ENCODE results near the gene SPATA19. TPM values are rescaled to one million over a fixed set of nuclear protein-coding genes. Genes with fewer than 3 reads are reported as not detected.

The SPATA19 gene
- polyA plus RNA-seq, 2 of the 4 experiments (the other 2 are of a cell fraction) = not detected

DNA sequence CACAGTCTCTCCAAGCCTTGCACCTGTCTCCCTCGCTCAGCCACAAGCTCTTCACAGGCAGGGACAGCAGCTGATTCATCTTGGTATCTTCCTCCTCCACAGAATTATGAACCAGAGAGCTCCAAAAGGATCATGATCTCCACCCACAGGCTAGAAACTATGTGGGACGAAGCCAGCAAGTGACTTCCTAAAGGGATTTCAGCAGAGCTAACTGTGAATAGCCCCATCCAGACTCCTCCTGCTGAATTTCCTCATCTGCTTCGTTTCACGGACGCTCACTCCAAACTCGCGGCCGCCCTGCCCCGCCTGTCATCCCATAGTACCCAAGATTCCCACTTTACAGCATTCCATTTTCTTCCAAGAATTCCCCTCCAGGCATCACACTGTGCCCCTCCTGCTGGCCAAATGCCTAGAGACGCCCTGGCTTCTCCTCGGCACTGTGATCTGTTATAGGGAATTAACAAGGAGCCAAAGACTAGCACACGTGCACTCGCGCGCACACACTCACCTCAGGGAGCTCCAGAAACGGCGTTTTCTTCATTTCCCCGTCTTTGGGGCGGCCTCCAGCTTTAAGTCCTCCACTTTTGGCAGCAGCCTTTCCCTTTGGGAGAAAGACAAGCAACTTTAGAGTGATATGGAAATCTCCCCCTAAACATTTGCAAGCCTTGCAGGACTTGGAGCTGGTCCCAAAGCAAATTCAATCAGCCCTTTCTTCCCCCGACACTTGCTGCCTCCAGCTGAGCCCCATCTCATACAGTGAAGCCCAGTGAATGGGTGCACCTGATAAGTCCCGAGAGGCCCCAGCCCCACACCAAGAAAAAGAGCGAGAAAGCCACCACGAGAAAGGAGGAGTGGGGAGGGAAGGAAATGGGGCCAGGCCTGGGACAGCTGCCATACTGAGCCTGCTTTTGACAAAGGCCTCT, 35.5 kb downstream of the SPATA19 start:
- Histone ChIP-seq H3K9me3 (no peaks in the 10 kb centered on the region), H3K4me3 (no peak overlapping the region), H3K4me2 (no peak overlapping the region), H3K4me1 (no peaks in the 10 kb centered on the region), H3K27ac (no peak overlapping the region)
- ChIA-PET CTCF (no interaction called here), POLR2A (no interaction called here)
- FAIRE-seq (no peak), ATAC-seq (no peak), DNase-seq (ENCODE audit: low read depth in 1 of 2, low spot score in 1 of 2) (no peak)
- WGBS (ENCODE audit: missing lambda C conversion rate) = 32% methylated on average over 22 of the region's 23 CpGs
- TF ChIP-seq EHMT2 (IDR thresholded peaks at IDR 0.05; ENCODE audit: low read depth) (no peak), ZSCAN20 (CRISPR knock-in tag; IDR thresholded peaks at IDR 0.05) (no peak), HOXA7 (CRISPR knock-in tag; IDR thresholded peaks at IDR 0.05) (no peak), ZNF302 (CRISPR knock-in tag; IDR thresholded peaks at IDR 0.05) (no peak), HOXB5 (CRISPR knock-in tag; IDR thresholded peaks at IDR 0.05) (no peak), KDM5A (IDR thresholded peaks at IDR 0.05) (no peak), RARB (CRISPR knock-in tag; IDR thresholded peaks at IDR 0.05) (no peak), TP53 (CRISPR knock-in tag; IDR thresholded peaks at IDR 0.05) (no peak), HDAC2 (IDR thresholded peaks at IDR 0.05) (no peak), EHF (CRISPR knock-in tag; IDR thresholded peaks at IDR 0.05) (no peak), FOSL2 (IDR thresholded peaks at IDR 0.05) (no peak), FOSL2 (CRISPR knock-in tag; IDR thresholded peaks at IDR 0.05) (no peak), POLR2AphosphoS2 (conservative IDR thresholded peaks at IDR 0.05; ENCODE audit: low read length) (no peak)

DNA sequence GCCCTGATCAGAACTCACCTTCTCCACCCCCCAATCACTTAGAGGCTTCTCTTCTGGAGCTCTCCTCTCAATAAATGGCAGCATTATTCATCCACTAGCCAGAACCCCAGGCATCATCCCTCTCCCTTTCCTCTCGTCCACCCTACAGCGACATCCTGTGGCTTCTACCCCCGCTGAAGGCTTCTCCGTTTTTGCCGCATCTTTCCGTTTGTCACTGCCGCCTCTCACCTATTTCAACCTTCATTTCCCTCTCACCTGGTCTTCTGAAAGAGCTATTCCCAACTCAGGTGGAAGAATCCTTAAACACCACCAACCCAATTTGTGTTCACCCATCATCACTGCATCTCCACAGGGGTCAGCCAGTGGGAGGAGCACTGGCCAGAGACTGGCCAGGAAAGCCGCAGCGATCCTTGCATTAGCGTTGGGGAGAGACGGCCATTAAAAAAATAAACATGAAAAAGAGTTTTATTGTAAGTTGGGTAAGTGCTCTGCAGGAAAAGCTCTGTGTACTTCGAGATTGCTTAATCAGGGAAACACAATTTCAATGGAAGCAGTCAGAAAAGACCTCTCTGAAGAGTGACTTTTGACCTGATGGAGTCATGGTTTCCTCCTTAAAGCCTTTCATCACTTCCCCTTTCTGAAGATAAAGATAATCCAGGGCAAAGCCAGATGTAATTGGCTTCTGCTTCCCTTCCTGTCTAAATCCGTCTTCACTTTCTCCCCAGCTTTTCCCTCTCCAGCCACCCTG, 36.7 kb downstream of the SPATA19 start:
- H3K4me2 ChIP-seq = no peak overlapping the region
- no peaks in the 10 kb centered on the region for H3K9me3 ChIP-seq
- no peak for FAIRE-seq
- H3K4me3 ChIP-seq = no peak overlapping the region
- H3K27ac ChIP-seq = no peak overlapping the region
- TF ChIP-seq, protein P1, sequence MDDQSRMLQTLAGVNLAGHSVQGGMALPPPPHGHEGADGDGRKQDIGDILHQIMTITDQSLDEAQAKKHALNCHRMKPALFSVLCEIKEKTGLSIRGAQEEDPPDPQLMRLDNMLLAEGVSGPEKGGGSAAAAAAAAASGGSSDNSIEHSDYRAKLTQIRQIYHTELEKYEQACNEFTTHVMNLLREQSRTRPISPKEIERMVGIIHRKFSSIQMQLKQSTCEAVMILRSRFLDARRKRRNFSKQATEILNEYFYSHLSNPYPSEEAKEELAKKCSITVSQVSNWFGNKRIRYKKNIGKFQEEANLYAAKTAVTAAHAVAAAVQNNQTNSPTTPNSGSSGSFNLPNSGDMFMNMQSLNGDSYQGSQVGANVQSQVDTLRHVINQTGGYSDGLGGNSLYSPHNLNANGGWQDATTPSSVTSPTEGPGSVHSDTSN (IDR thresholded peaks at IDR 0.05) = no peak
- TF ChIP-seq FOSB (CRISPR knock-in tag; IDR thresholded peaks at IDR 0.05) = no peak
- no peak for TF ChIP-seq RNF2 (IDR thresholded peaks at IDR 0.05; ENCODE audit: borderline replicate concordance, low read depth)
- no peak for TF ChIP-seq SMC3 (IDR thresholded peaks at IDR 0.05)
- no peak for TF ChIP-seq RARB (CRISPR knock-in tag; IDR thresholded peaks at IDR 0.05)
- TF ChIP-seq CHD4 (IDR thresholded peaks at IDR 0.05; ENCODE audit: borderline replicate concordance) = no peak
- no peak for TF ChIP-seq MAZ (IDR thresholded peaks at IDR 0.05; ENCODE audit: borderline replicate concordance, low read depth, low read length)
- TF ChIP-seq TP53 (CRISPR knock-in tag; IDR thresholded peaks at IDR 0.05) = no peak
- TF ChIP-seq NPAS2 (CRISPR knock-in tag; IDR thresholded peaks at IDR 0.05; ENCODE audit: borderline replicate concordance) = no peak
- TF ChIP-seq MAFK (IDR thresholded peaks at IDR 0.05; ENCODE audit: partially characterized antibody) = no peak
- TF ChIP-seq SREBF2 (IDR thresholded peaks at IDR 0.05) = no peak
- TF ChIP-seq, protein P2, sequence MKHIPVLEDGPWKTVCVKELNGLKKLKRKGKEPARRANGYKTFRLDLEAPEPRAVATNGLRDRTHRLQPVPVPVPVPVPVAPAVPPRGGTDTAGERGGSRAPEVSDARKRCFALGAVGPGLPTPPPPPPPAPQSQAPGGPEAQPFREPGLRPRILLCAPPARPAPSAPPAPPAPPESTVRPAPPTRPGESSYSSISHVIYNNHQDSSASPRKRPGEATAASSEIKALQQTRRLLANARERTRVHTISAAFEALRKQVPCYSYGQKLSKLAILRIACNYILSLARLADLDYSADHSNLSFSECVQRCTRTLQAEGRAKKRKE (CRISPR knock-in tag; IDR thresholded peaks at IDR 0.05; ENCODE audit: low read depth) = no peak
- TF ChIP-seq, protein P3, sequence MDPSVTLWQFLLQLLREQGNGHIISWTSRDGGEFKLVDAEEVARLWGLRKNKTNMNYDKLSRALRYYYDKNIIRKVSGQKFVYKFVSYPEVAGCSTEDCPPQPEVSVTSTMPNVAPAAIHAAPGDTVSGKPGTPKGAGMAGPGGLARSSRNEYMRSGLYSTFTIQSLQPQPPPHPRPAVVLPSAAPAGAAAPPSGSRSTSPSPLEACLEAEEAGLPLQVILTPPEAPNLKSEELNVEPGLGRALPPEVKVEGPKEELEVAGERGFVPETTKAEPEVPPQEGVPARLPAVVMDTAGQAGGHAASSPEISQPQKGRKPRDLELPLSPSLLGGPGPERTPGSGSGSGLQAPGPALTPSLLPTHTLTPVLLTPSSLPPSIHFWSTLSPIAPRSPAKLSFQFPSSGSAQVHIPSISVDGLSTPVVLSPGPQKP (IDR thresholded peaks at IDR 0.05; ENCODE audit: low read depth, low read length) = no peak
- 28% methylated on average over 13 of the region's 13 CpGs for WGBS (ENCODE audit: missing lambda C conversion rate)
- H3K4me1 ChIP-seq = no peaks in the 10 kb centered on the region
- POLR2A ChIA-PET = no interaction called here
- CTCF ChIA-PET = no interaction called here
- no peak for ATAC-seq
- DNase-seq (ENCODE audit: low read depth in 1 of 2, low spot score in 1 of 2) = no peak

All from A549 (cell line).